ENCODE measurements around the gene KRTAP21-1. TPM values are rescaled to one million over a fixed set of nuclear protein-coding genes. Genes with fewer than 3 reads are reported as not detected.

Gene KRTAP21-1
- polyA plus RNA-seq, 1 donor (not counting 4 experiments of a cell fraction or from before 2014, with no cell fraction given), result not detected

GRCh38 chr21:30714456-30714855, 40.8 kb downstream of the KRTAP21-1 start:
- Histone ChIP-seq H3K27me3 (ENCODE audit: control insufficient read depth, extremely low read depth, insufficient read depth, low read length) (no peaks in the 10 kb centered on the region), H2AFZ (ENCODE audit: control insufficient read depth, low read length) (peak overlapping the region; percentile 4), H3K4me1 (ENCODE audit: control insufficient read depth, extremely low read depth, insufficient read depth, low read length) (peaks cover 25% of the 10 kb centered on the region), H3K79me2 (ENCODE audit: control insufficient read depth, insufficient read depth, low read length) (no peaks in the 10 kb centered on the region), H3K27ac (ENCODE audit: control insufficient read depth, insufficient read depth, low read length) (peak overlapping the region; percentile 70), H3K9me3 (ENCODE audit: control insufficient read depth, low read depth, low read length) (no peaks in the 10 kb centered on the region), H3K9ac (ENCODE audit: control insufficient read depth, extremely low read depth, insufficient read depth, low read length) (peak overlapping the region; percentile 39), H3K36me3 (ENCODE audit: control insufficient read depth in 2 of 2, extremely low read depth in 1 of 2, insufficient read depth in 2 of 2, low read length in 2 of 2) (no peaks in the 10 kb centered on the region), H3K9me1 (ENCODE audit: control insufficient read depth, extremely low read depth, insufficient read depth, low read length) (no peaks in the 10 kb centered on the region), H3K4me2 (ENCODE audit: control insufficient read depth, extremely low read depth, insufficient read depth, low read depth, low read length) (peak overlapping the region; percentile 6), H3K4me3 (ENCODE audit: control insufficient read depth in 2 of 3, extremely low read depth in 1 of 3, insufficient read depth in 2 of 3, low read depth in 1 of 3, low read length in 3 of 3) (no peak overlapping the region), H4K20me1 (ENCODE audit: control insufficient read depth, extremely low read depth, insufficient read depth, low read length) (no peaks in the 10 kb centered on the region)
- dilution Hi-C loops (cut with MboI; ENCODE audit: extremely low pct_ligation_motif_present, low sequenced_read_pairs), result no loop called here
- FAIRE-seq, result no peak
- TF ChIP-seq CTCF (optimal IDR thresholded peaks at IDR 0.05 in 1 of 3, IDR thresholded peaks at IDR 0.05 in 1 of 3, conservative IDR thresholded peaks at IDR 0.05 in 1 of 3; ENCODE audit: extremely low read depth in 1 of 3, insufficient read depth in 2 of 3, low read length in 3 of 3), result no peak
- no peak for TF ChIP-seq EZH2 (IDR thresholded peaks at IDR 0.05; ENCODE audit: low read length)
- DNase-seq (ENCODE audit: low read depth, low spot score), result no peak

DNA sequence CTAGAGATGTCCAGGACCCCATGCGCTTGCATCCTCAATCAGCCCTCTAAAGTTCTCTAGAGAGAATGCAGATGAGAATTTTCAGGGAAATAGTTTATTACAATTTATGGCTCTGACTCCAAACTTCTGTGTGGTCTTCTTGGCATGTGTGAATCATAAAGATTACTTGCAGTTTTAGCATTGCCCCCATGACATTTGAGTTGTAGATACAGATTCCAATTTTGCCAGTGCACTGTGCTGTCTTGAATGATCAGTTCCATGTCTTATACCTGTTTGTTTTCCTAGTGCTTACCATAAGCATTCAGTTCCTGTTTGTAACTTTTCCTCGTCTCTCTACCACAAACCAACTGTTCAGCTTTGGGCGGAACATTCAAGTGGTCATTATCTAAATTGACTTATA, 41.5 kb downstream of the KRTAP21-1 start:
- Histone ChIP-seq H3K9ac (ENCODE audit: control insufficient read depth, extremely low read depth, insufficient read depth, low read length) (no peak overlapping the region), H4K20me1 (ENCODE audit: control insufficient read depth, extremely low read depth, insufficient read depth, low read length) (no peaks in the 10 kb centered on the region), H3K79me2 (ENCODE audit: control insufficient read depth, insufficient read depth, low read length) (no peaks in the 10 kb centered on the region), H2AFZ (ENCODE audit: control insufficient read depth, low read length) (no peak overlapping the region), H3K36me3 (ENCODE audit: control insufficient read depth in 2 of 2, extremely low read depth in 1 of 2, insufficient read depth in 2 of 2, low read length in 2 of 2) (no peaks in the 10 kb centered on the region), H3K9me3 (ENCODE audit: control insufficient read depth, low read depth, low read length) (no peaks in the 10 kb centered on the region), H3K4me2 (ENCODE audit: control insufficient read depth, extremely low read depth, insufficient read depth, low read depth, low read length) (no peak overlapping the region), H3K4me1 (ENCODE audit: control insufficient read depth, extremely low read depth, insufficient read depth, low read length) (peaks cover 18% of the 10 kb centered on the region), H3K27me3 (ENCODE audit: control insufficient read depth, extremely low read depth, insufficient read depth, low read length) (no peaks in the 10 kb centered on the region), H3K9me1 (ENCODE audit: control insufficient read depth, extremely low read depth, insufficient read depth, low read length) (no peaks in the 10 kb centered on the region), H3K4me3 (ENCODE audit: control insufficient read depth in 2 of 3, extremely low read depth in 1 of 3, insufficient read depth in 2 of 3, low read depth in 1 of 3, low read length in 3 of 3) (no peak overlapping the region), H3K27ac (ENCODE audit: control insufficient read depth, insufficient read depth, low read length) (peak overlapping the region; percentile 70)
- dilution Hi-C loops (cut with MboI; ENCODE audit: extremely low pct_ligation_motif_present, low sequenced_read_pairs), result no loop called here
- DNase-seq (ENCODE audit: low read depth, low spot score) (no peak), FAIRE-seq (no peak)
- TF ChIP-seq EZH2 (IDR thresholded peaks at IDR 0.05; ENCODE audit: low read length) (no peak), CTCF (optimal IDR thresholded peaks at IDR 0.05 in 1 of 3, IDR thresholded peaks at IDR 0.05 in 1 of 3, conservative IDR thresholded peaks at IDR 0.05 in 1 of 3; ENCODE audit: extremely low read depth in 1 of 3, insufficient read depth in 2 of 3, low read length in 3 of 3) (no peak)
